Activated CD4-positive, alpha-beta T cell treated with anti-CD3 and anti-CD28 coated beads, Interleukin-2, amount 50 U/mL, for 4 hours (primary cell): ENCODE results near the gene CD63.
A peak's percentile ranks its signal among the peaks of the same experiment; 100 is the strongest.

Experiments
- DNase-seq, 2 experiments: peaks; one replicate each; pipeline ENCODE4 v3.0.0-alpha.2; 2020

The CD63 gene

DNA sequence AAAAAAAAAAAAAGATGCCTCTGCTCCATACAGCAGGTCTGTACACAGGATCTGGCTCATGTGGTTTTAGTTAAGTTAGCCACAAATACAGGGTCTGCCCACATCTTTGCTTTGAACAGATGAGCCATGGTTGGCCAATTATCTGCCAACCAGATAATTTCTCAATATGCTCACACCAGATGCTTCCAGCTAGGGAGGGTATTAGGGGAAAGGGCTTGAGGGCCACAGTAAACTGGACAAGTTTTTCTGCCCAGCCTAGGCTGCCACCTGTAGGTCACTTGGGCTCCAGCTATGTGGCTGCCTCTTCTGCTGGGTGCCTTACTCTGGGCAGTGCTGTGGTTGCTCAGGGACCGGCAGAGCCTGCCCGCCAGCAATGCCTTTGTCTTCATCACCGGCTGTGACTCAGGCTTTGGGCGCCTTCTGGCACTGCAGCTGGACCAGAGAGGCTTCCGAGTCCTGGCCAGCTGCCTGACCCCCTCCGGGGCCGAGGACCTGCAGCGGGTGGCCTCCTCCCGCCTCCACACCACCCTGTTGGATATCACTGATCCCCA, 7.8 kb downstream of the CD63 start:
- no peak for DNase-seq

DNA sequence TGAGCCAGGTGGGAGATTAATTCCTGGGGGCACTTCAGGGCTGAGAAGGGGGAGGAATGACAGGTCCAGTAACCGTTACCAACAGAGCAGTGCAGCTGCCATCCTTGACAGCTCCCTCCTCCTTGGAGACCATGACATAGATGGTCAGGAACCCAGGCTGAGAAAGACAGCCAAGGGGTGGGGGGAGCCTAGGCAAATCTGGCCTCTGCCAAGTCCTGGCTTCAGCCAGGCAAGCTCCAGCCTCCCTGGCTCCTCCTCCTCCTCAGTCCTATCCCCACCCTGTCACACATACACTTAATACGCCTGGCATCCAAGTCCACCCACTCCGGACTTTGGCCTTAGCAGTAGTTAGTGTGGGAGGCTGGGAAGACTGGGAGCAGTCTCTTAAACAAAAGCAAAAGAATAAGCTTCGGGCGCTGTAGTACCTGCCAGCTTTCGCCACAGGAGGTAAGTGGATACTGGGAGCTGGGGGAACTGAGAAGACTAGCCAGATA, 8.7 kb downstream of the CD63 start, which contains the start of gene RDH5:
Gene RDH5 (plus strand): TSS at position 323 of the 494 bp plus-strand sequence. CDS start 792 bp downstream, outside the sequence.
- DNase-seq, result no peak

DNA sequence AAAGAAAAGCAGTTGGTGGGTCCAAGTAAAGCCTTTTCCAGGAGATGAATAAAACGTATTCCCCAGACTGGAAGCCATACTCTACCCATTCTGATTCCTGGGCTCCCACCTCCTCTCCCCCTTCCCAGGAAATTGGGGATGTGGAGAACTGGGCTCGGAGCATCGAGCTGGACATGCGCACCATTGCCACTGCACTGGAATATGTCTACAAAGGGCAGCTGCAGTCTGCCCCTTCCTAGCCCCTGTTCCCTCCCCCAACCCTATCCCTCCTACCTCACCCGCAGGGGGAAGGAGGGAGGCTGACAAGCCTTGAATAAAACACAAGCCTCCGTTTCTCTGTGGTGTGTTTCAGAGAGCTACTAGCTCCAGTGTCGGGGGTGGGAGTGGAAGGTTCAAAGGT, 9.4 kb downstream of the CD63 start:
- no peak for DNase-seq

DNA sequence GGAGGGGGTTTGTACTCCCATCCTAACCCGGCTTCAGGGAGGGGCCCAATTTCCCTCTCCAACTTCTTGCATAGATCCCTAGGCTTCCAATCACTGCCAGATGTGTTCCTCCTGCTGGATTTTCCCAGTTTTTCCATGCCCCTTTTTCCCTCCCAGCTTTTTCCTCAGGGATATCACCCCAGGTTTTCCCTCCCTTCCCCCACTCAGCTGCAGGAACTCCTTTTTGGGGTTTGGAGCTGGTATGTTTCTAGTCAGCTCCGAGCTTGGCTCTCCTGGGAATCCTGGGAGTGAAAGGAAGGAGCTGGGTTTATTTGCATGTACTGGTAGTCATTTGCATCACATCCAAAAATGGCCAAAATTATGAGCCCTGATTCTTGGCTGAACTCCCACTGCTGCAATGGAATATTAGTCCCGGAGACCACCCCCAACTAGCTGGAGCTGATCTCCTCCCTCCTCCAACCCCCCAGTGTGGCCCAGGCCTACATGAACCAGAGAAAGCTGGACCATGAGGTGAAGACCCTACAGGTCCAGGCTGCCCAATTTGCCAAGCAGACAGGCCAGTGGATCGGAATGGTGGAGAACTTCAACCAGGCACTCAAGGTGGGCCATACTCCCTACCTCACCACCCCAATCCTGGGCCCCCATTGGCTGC, 10.1 kb downstream of the CD63 start:
- DNase-seq, result no peak

DNA sequence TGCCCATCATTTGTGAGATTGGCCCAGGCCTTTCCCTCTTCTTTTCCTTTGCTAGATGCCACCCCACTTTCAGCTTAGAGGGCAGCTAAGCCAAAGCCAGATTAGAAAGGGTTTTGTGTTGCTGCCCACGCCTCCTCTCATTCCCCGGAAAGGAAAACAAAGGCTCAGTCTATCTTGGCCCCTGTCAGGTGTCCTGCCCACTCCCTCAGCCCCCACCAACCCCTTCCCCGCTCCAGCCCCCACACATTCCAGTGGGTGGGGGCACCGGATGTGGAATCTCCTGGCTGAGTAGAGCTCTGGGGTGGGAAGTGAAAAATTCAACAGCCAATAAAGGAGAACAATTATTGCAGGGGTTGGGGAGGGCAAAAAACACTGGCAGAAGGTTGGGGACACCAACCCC, 10.8 kb downstream of the CD63 start:
- DNase-seq, result no peak

DNA sequence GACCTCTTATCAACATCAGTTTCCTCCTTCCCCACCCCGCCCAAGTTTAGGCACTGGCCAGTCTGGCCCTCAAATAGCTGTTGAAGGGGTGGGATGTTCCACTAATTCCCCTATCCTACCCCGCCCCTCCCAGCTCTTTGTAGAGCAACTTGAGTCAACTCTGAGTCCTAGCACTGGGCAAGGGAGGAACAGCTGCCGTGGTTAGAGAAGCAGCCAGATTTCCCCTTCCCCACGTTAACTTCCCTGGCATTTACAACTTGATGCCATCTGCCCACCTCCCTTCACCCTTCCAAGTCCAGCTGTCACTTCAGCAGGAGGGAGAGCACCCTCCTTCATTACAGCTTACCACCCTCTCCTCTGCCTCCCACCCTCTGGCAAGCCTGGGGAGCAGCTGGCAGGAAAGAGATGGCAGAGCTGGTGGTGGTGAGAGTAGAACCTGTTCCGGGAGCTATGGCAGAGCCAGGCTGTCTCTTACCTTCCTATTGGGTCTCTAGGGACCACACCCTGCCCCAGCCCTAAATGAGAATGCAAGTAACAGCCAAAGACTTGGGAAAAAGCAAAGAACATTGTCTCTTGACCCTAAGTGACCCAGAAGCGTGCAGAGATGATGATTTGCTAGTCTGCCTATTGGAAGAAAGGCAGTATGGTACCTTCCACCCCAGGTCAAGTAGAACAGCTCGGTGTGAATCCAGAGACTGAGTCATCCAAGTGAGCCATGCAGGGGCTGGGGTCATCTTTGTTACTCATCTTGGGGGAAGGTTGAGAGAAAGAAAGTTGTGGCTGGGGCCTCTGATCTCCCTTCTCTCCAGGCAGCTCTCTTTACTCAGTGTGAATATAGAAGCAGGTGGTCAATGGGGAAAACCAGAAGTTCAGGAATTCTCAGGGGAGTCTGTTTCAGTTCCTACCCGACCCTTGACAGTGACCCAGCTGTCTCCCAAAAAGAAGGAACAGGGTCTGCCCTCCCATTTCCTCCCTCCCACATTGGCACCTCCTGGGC, 11.5 kb downstream of the CD63 start:
- no peak for DNase-seq

DNA sequence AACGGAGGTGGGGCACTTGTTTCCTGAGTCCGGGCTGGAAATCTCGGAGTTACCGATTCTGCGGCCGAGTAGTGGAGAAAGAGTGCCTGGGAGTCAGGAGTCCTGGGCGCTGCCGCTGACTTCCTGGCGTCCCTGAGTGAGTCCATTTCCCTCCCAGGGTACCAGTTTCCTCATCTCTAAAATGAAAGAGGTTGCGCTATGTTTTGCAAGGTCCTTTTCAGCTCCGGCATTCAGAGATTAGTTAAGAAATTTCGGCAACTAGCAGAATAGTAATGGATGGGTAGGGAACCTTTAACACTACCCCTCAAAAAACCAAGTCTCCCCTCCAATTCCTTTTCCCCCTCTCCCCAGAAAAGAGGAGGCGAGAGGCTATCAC, 12.2 kb downstream of the CD63 start:
- no peak for DNase-seq

DNA sequence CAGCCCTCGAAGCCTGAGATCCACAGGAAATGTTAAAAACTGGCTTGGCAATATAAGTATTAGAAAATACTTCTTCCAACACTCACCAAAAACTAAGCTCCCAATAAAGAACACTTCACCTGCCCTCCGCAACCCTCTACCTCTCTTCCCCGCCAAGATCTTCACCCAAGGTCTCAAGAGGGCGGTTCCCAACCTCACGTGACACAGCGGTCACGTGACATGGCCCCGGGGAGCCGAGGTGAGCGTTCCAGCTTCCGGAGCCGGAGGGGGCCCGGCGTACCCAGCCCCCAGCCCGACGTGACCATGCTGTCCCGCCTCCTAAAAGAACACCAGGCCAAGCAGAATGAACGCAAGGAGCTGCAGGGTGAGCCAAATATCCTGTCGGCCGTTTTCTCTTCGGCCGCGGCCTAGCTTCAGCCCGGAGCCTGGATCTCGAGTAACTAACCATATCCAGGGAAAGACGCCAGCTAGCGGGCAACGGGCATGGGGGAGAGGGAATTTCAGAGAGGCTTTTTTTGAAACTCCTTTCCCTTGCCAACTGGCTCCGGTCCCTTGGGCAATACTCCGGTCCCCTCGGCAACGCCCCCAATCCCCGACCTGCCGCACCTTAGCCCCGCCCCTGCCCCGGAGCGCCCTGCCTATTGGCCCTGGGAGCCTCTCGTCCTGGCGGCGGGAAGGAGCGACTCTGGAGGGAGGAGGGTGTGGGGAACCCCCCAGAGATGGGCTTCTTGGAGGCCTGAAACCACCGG, 12.8 kb downstream of the CD63 start, which contains the start of gene BLOC1S1:
Gene BLOC1S1 (plus strand): TSS at position 214 of the 749 bp plus-strand sequence. CDS start 6 bp downstream, at position 220.
- DNase-seq, result peak; percentile 87

DNA sequence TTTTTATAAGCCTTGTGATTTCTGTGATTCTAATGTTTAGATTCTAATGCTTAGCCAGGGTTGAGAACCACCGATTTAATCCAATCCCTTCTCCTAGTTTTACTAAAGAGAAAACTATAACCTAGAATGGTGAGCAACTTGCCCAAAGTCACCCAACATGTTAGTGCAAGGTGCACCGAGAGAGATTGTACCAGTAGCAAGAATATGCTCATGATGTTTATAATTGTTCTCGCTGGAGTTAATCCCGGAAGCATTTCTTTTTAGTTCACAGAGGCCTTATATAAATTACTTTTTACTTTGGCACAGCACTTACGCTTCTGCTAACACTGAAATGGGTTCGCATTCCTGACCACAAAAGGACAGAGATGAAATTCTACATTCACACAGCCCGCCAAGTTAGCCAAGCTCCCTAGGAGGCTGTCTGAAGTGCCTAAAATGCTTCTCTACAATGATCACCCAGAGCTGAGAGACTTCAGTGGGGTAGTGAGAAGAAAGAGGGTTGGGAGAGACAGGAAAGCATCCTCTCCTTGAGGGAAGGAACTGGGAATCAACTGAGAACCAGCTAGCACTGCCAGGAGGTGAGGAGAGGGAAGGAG, 13.5 kb downstream of the CD63 start:
- no peak for DNase-seq

DNA sequence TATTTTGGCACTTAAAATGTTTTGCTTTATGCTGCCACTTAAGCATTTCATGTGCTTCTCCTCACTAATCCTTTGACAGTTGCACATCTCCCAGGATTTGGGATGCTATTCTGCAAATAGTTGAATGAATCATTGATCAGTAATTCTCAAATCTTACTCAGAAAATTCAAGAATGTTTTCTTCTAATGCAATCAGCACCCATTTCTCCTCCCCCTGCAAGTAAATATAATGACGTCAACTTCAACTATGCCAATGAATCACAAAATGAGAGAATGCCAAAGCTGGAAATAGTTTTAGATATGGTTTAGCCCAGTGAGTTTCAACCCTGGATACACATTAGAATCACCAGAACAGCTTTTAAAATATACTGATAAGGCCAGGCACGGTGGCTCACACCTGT, 15.1 kb downstream of the CD63 start:
- no peak for DNase-seq

DNA sequence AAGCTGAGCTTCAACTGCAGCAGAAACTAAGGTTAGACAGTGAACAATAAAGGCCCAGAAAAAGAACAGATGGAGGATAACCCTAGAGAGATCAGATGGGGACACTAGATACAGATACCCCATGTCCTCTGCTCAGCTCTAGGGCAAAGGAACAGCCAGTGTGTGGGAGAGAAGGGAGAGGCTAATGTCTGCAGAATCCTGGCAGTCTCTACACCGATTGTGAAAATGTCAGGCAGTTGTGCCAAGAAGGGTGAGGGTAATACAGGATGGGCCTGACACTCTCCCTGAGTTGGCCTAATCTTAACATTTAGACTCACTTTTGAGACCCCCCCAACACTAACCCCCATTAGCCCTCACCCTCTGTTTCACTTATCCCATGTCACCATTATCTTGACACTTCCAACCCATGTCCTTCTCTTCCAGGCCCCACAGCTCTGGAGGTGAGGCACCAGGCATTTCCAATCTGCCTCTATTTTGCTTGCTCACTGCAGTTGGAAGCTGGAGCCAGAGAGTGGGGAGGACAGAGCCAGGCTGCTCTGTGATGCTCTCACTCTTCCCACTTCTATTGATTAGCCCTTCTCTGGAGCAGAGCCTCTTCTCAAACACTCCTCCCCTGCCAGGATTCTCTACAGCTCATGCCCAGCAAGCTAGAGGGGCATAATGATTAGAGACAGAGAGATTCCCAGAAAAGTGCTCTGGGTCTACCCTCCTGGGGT, 16.0 kb downstream of the CD63 start:
- no peak for DNase-seq

DNA sequence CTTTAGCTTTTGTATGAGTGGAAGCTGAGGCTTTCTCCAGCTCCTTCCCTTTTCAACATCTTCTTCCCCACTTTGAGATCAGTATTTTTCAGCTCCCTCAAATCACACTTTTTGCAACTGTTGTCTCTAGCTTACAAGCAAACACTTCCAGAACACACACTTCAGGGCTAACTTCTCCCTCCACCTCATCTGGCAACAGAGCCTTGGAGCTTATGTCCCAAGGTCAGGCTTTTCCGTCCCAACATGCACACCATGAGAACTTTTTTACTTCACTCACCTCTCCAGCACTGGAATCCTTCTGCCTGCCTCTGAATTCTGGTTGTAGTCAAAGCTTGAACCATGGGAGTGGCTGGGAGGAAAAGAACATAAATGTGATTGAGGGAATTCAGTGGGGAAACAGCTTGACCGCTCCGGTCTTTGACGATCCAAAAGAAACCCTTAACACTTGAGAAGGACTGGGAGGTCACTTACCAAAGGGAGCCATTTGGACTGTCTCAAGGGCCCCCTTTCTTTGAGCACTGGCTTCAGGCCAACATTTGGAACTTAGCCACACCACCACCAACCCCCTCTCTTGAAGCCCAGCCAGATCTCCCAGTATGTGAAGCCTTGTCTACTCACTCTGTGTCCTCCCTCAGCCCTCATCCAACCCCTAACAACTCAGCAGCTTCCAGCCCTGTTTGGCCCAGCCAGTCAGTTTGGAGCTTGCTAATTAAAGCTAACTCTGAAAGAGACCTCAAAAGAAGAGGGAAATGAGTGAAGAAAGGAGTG, 16.8 kb downstream of the CD63 start:
- no peak for DNase-seq

DNA sequence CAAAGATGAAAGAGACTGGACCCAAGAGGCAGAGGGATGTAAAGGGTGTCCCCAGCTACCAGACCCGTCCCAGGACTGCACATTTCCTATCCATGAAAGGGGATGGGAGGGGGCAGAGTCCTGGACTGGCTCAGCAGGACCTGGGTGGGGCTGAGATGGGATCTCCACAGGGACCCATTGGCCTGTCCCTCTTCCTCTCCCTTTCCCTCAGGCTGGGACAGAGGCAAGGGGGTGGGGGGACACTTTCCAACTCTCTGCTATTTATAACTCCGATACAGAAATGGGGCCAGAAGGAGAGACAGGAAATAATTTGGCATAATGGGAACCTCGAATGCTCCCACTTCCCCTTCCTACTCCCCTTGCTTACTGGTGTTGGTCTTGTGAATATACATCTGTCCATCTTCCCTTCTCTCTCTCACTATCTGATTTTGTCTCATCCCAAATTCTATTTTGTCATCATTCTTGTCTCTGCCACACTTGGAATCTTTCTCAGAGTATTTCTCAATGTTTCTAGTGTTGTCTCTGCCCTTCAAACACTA, 20.0 kb downstream of the CD63 start:
- DNase-seq, result no peak

DNA sequence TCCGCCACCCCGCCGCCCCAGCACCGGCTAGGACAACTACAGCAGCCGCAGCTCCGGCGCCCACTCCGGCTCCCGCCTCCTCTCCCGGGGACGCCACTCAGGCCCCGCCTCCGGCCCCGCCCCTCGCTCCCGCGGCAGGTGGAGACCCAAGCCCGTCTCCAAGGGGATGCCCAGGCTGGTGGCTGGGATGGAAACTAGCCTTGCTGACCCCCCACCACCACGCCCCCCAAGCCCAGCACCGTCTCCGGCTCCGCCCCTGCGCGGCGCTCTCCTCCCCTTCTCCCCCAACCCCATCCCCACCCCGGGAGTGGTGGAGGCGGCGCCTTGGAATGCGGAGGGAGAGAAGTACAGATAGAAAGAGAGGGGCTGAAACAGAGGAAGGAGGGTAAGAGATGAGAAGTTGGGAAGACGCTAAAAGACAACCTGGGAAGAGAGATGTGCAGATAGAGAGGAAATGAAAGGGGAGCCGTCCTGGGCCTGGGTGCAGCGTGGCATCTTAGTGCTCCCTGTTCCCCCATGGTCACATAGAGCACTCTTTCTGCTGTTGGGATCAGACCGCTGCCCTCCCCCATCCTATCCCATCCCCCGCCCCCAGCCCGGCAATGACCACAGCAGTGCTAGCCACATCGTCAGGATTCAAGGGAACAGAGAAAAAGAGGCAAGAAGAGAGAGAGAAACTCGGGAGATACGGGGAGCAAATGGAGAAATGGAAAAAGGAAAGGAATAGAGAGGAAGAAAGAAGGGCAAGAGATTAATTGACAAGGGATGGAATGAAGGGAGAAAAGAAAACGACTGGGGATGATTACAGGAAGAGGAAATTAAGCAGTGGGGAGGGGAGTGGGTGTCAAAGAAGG, 20.7 kb downstream of the CD63 start, which contains the start of gene ITGA7:
Gene ITGA7 (minus strand): TSS at position 64 of the 854 bp plus-strand sequence. CDS start 222 bp downstream, outside the sequence.
- DNase-seq, result peak; percentile 47 to 49

DNA sequence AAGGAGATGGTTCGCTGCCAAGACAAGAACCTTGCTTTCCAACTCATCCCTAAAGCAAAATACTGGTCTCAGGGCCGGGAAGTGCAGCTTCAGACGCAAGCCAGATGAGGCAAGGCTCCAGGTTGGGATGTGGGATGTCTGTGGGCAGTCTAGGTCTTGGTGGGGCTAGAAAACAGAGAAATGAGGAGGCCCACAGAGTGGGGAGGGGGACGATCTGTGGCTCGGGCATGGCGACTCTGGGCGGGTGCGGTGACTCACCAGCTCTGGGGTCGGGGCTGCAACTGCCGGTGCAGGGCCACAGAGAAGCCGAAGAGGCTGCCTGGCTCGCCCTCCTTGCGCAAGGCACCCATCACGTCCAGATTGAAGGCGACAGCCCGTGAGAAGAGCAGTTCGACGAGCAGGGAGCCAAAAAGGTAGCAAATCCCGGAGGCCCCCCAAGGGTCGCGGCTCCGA, 21.6 kb downstream of the CD63 start:
- no peak for DNase-seq

DNA sequence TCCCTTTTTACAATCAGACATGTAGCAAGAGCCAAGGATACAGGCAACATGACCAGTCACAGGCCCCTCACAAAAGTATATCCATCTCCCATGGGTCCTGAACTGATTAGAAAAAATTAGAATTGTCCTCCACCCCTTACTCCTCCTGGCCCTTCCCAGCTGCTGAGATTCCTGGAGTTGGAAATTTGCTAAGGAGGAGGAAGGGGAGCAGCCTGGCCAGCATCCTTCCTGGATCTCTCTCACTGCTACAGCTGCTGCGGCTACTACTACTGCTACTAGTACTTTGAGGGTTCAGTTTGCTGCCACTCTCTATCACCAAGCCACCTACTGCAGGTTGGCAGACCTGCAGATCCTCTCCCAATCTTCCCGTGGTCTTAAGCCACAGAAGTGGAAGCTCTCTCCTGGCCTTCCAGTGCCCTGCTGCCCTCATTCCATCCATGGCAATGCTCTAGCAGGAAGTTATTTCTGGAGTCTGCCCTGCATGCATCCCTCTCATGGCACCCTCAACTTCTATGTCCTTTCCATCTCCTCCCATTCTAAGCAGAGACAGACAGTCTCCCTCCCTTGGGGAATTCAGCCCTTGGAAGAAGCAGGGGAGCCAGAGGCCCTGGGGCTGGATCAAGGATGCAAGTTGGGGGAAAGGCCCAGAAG, 22.1 kb downstream of the CD63 start:
- no peak for DNase-seq

DNA sequence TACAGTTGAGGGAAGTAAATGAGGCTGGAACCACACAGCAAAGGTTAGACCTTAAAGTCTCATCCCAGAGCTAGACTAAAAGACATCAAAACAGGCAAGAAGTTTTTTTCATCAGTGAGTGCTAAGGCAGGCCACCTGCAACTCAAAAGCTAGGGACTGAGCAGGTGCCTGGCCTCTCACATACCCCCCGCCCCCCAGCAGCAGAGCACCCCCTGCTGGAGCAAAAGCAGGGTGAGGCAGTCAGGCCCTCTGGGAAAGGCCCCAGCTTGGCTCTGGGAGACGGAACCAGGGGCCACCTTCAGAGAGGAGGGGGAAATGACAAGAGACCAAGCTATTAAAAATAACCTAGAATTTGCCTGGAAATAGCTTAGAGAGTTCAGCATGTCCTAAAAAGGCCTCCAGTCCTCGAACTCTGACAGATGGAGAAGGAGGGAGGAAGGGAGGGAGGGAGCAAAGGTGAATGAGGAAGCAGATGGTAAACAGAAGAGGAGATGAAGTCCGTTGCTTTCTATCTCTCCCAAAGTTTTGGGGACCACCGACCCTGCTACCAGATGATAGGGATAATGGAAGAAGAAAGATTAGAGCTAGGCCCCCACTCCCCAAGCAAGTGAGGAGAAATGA, 22.9 kb downstream of the CD63 start:
- no peak for DNase-seq
